ENCODE data around the gene UGDH. TPM values are rescaled to one million over a fixed set of nuclear protein-coding genes. Genes with fewer than 3 reads are reported as not detected.
A peak's percentile ranks its signal among the peaks of the same experiment; 100 is the strongest.

UGDH gene
- total and polyA plus RNA-seq, 9 of the 15 experiments (the other 6 are each of a cell fraction or from before 2014, with no cell fraction given) = 5.5 to 21.7 (median 16.2) TPM

DNA sequence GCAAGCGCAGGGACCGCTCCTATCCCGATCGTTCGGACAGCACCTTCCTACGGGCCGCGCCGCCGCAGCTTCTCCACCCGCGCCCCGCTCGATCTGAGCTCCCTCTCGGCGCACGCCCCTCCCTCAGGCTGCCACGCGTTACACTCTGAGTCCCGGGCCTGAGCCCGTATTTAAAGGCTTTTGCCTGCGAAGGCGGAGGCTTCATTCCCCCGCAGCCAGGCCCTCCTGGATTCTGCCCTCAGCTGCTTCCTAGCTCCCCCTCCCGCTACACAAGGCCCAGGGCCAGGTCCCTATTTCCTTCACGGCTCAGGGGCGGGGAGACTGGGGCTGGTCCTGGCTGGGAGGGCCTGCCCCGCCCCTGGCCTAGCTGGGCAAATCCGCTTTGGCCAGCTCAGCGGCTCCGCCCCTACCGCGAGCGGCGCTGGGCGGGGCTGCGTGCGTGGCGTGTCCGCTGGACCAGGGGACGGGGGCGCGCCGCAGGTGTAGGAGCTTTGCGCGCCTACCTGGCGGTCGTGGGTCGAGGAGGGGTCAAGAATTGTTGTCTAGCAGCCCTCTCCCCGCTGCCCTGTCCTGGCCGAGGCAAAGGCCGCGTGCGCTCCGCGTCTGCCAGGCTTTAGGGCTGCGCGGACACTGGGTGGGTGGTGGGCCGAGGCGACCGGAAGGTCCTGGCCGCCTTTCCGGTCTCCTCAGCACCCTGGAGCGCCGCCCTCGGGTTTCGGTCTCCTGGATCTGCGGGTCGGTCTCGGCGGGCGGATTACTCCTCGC is at the start of gene UGDH (continued):
- TF ChIP-seq MAZ (CRISPR knock-in tag; conservative IDR thresholded peaks at IDR 0.05 in 1 of 2, IDR thresholded peaks at IDR 0.05 in 1 of 2) (peak; percentile 95 to 96), KDM1A (IDR thresholded peaks at IDR 0.05) (no peak), TGIF2 (CRISPR knock-in tag; IDR thresholded peaks at IDR 0.05) (no peak), JUN (IDR thresholded peaks at IDR 0.05; ENCODE audit: borderline replicate concordance, low read depth, low read length) (no peak), JUN (CRISPR knock-in tag; IDR thresholded peaks at IDR 0.05; ENCODE audit: borderline replicate concordance) (no peak), TCF7 (IDR thresholded peaks at IDR 0.05; ENCODE audit: borderline replicate concordance) (no peak), ZNF23 (CRISPR knock-in tag; IDR thresholded peaks at IDR 0.05) (peak; percentile 35; the same call in 1 of the 2 replicates), ZNF146 (CRISPR knock-in tag; IDR thresholded peaks at IDR 0.05; ENCODE audit: unreplicated experiment) (no peak), HDGF (IDR thresholded peaks at IDR 0.05) (no peak), E2F3 (CRISPR knock-in tag; IDR thresholded peaks at IDR 0.05) (0 out of 2 replicates have a peak, but pooled peaks have one; percentile 65), ZNF785 (CRISPR knock-in tag; IDR thresholded peaks at IDR 0.05) (no peak), ZNF175 (CRISPR knock-in tag; IDR thresholded peaks at IDR 0.05; ENCODE audit: low read depth) (no peak), MTA1 (IDR thresholded peaks at IDR 0.05; ENCODE audit: borderline replicate concordance) (no peak), WHSC1 (IDR thresholded peaks at IDR 0.05; ENCODE audit: low read length) (no peak), ZNF133 (CRISPR knock-in tag; IDR thresholded peaks at IDR 0.05) (no peak), ZEB2 (IDR thresholded peaks at IDR 0.05) (peak; percentile 91)
- TF ChIP-seq, protein P1, sequence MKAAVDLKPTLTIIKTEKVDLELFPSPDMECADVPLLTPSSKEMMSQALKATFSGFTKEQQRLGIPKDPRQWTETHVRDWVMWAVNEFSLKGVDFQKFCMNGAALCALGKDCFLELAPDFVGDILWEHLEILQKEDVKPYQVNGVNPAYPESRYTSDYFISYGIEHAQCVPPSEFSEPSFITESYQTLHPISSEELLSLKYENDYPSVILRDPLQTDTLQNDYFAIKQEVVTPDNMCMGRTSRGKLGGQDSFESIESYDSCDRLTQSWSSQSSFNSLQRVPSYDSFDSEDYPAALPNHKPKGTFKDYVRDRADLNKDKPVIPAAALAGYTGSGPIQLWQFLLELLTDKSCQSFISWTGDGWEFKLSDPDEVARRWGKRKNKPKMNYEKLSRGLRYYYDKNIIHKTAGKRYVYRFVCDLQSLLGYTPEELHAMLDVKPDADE (conservative IDR thresholded peaks at IDR 0.05; ENCODE audit: control insufficient read depth, low read depth, low read length) = peak; percentile 42; the same call in 1 of the 2 replicates
- TF ChIP-seq, protein P2, sequence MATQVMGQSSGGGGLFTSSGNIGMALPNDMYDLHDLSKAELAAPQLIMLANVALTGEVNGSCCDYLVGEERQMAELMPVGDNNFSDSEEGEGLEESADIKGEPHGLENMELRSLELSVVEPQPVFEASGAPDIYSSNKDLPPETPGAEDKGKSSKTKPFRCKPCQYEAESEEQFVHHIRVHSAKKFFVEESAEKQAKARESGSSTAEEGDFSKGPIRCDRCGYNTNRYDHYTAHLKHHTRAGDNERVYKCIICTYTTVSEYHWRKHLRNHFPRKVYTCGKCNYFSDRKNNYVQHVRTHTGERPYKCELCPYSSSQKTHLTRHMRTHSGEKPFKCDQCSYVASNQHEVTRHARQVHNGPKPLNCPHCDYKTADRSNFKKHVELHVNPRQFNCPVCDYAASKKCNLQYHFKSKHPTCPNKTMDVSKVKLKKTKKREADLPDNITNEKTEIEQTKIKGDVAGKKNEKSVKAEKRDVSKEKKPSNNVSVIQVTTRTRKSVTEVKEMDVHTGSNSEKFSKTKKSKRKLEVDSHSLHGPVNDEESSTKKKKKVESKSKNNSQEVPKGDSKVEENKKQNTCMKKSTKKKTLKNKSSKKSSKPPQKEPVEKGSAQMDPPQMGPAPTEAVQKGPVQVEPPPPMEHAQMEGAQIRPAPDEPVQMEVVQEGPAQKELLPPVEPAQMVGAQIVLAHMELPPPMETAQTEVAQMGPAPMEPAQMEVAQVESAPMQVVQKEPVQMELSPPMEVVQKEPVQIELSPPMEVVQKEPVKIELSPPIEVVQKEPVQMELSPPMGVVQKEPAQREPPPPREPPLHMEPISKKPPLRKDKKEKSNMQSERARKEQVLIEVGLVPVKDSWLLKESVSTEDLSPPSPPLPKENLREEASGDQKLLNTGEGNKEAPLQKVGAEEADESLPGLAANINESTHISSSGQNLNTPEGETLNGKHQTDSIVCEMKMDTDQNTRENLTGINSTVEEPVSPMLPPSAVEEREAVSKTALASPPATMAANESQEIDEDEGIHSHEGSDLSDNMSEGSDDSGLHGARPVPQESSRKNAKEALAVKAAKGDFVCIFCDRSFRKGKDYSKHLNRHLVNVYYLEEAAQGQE (IDR thresholded peaks at IDR 0.05; ENCODE audit: borderline replicate concordance) = peak; percentile 66
- TF ChIP-seq, protein P2 (CRISPR knock-in tag; IDR thresholded peaks at IDR 0.05; ENCODE audit: low read depth) = no peak; the same call in none of the 2 replicates
- TF ChIP-seq, protein P3, sequence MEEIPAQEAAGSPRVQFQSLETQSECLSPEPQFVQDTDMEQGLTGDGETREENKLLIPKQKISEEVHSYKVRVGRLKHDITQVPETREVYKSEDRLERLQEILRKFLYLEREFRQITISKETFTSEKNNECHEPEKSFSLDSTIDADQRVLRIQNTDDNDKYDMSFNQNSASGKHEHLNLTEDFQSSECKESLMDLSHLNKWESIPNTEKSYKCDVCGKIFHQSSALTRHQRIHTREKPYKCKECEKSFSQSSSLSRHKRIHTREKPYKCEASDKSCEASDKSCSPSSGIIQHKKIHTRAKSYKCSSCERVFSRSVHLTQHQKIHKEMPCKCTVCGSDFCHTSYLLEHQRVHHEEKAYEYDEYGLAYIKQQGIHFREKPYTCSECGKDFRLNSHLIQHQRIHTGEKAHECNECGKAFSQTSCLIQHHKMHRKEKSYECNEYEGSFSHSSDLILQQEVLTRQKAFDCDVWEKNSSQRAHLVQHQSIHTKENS (CRISPR knock-in tag; IDR thresholded peaks at IDR 0.05) = no peak
